K562 (cell line): Measurements from ENCODE around the gene MTFR2. TPM values are rescaled to one million over a fixed set of nuclear protein-coding genes. Genes with fewer than 3 reads are reported as not detected.

Experiments
- ARNT ChIP-seq, 2 experiments: fragments of 450-650 bp; IDR thresholded peaks; 2 replicates each; pipeline ENCODE4 v1.6.1; 2016; ENCODE audit warnings: mild to moderate bottlenecking in 1 of 2
- ELF4 ChIP-seq: fragments of 450-650 bp; formaldehyde crosslinking; IDR thresholded peaks from 2 replicates; pipeline ENCODE4 v1.4.0; 2022; ENCODE audit warnings: missing genetic modification characterization
- GTF2A2 ChIP-seq: IDR thresholded peaks from 2 replicates; pipeline ENCODE4 v1.6.1; 2016; ENCODE audit warnings: mild to moderate bottlenecking, missing genetic modification characterization, missing compliant biosample characterization
- PKNOX1 ChIP-seq: fragments of 450-650 bp; IDR thresholded peaks from 2 replicates; pipeline ENCODE4 v1.6.1; 2016
- ZBTB34 ChIP-seq: fragments of 250-450 bp; sonication (Bioruptor Pico); IDR thresholded peaks from 2 replicates; pipeline ENCODE4 v1.8.0; 2021; ENCODE audit warnings: mild to moderate bottlenecking, moderate library complexity
- ZFP1 ChIP-seq: fragments of 450-650 bp; formaldehyde crosslinking; IDR thresholded peaks from 2 replicates; pipeline ENCODE4 v1.4.0; 2020; ENCODE audit warnings: mild to moderate bottlenecking, mixed read lengths
- ZNF431 ChIP-seq: sonication (generic); formaldehyde crosslinking; IDR thresholded peaks from 2 replicates; pipeline ENCODE4 v1.8.0; 2022; ENCODE audit warnings: mild to moderate bottlenecking, missing genetic modification reagents
- ZNF583 ChIP-seq: fragments of 250-450 bp; sonication (Bioruptor Pico); IDR thresholded peaks from 2 replicates; pipeline ENCODE4 v1.4.0; 2020
- ZNF766 ChIP-seq: fragments of 200-800 bp; sonication (Bioruptor generic); conservative IDR thresholded peaks from 2 replicates; pipeline ENCODE4 v1.6.1; 2016; ENCODE audit warnings: missing genetic modification characterization, missing compliant biosample characterization
- ZSCAN29 ChIP-seq: fragments of 450-650 bp; IDR thresholded peaks from 2 replicates; pipeline ENCODE4 v1.6.1; 2017
- polyA plus RNA-seq, 8 experiments: library from polyadenylated mRNA; depleted of rRNA in 4 of 8; stranded (reverse) in 5 of 8; unstranded in 3 of 8; fragments of >200 nt; fragmentation: Nextera tagmentation in 2 of 8; fragmentation: Illumina TruSeq in 1 of 8; extraction: Ambion mirVana in 2 of 8; extraction: Trizol in 1 of 8; gene quantifications; 2 replicates each; pipeline versions ENCODE4 v1.2.1 to v1.2.3, GENCODE V29; 2011 to 2014; ENCODE audit warnings: inconsistent platforms in 1 of 8, missing spikeins in 1 of 8
- total RNA-seq, 7 experiments: library from RNA; depleted of rRNA in 6 of 7; stranded (reverse); fragments of >200 nt in 6 of 7; fragmentation: Illumina TruSeq in 2 of 7; extraction: Trizol in 2 of 7; gene quantifications; 2 replicates each; pipeline versions ENCODE4 v1.2.1 to v1.2.3, GENCODE V29; 2011 to 2021; ENCODE audit warnings: low replicate concordance in 1 of 7
- TF ChIP-seq, protein P1 (sequence below): fragments of 200-600 bp; sonication (generic); IDR thresholded peaks from one replicate; pipeline ENCODE4 v1.6.1; 2012; ENCODE audit warnings: mild to moderate bottlenecking, low read depth, low read length, inconsistent platforms
- TF ChIP-seq, protein P2 (sequence below): fragments of 450-650 bp; formaldehyde crosslinking; IDR thresholded peaks from 2 replicates; pipeline ENCODE4 v1.4.0; 2020; ENCODE audit warnings: mild to moderate bottlenecking, mixed read lengths

Gene MTFR2
- total and polyA plus RNA-seq, 9 of the 15 experiments (the other 6 are each of a cell fraction or from before 2014, with no cell fraction given), result 10.1 to 63.3 (median 45.9) TPM

GRCh38 chr6:136289579-136290409, 39.7 kb upstream of the MTFR2 start, which contains the start of gene BCLAF1 (continued):
- TF ChIP-seq ZNF431 (peak; percentile 62), ZNF766 (CRISPR knock-in tag) (peak; percentile 63; the same call in 1 of the 2 replicates), ZSCAN29 (peak; percentile 25; the same call in 1 of the 2 replicates), GTF2A2 (tag) (peak; percentile 62; the same call in 1 of the 2 replicates), ZBTB34 (no peak), ZNF583 (peak; percentile 85), PKNOX1 (peak; percentile 82), ZFP1 (CRISPR knock-in tag) (peak; percentile 69), ELF4 (peak; percentile 90), ARNT (IDR thresholded peaks at IDR 0.05) (peak in 1 of 2 experiments; percentile 79; a peak in 2 of 4 replicates)
- TF ChIP-seq, protein P1, sequence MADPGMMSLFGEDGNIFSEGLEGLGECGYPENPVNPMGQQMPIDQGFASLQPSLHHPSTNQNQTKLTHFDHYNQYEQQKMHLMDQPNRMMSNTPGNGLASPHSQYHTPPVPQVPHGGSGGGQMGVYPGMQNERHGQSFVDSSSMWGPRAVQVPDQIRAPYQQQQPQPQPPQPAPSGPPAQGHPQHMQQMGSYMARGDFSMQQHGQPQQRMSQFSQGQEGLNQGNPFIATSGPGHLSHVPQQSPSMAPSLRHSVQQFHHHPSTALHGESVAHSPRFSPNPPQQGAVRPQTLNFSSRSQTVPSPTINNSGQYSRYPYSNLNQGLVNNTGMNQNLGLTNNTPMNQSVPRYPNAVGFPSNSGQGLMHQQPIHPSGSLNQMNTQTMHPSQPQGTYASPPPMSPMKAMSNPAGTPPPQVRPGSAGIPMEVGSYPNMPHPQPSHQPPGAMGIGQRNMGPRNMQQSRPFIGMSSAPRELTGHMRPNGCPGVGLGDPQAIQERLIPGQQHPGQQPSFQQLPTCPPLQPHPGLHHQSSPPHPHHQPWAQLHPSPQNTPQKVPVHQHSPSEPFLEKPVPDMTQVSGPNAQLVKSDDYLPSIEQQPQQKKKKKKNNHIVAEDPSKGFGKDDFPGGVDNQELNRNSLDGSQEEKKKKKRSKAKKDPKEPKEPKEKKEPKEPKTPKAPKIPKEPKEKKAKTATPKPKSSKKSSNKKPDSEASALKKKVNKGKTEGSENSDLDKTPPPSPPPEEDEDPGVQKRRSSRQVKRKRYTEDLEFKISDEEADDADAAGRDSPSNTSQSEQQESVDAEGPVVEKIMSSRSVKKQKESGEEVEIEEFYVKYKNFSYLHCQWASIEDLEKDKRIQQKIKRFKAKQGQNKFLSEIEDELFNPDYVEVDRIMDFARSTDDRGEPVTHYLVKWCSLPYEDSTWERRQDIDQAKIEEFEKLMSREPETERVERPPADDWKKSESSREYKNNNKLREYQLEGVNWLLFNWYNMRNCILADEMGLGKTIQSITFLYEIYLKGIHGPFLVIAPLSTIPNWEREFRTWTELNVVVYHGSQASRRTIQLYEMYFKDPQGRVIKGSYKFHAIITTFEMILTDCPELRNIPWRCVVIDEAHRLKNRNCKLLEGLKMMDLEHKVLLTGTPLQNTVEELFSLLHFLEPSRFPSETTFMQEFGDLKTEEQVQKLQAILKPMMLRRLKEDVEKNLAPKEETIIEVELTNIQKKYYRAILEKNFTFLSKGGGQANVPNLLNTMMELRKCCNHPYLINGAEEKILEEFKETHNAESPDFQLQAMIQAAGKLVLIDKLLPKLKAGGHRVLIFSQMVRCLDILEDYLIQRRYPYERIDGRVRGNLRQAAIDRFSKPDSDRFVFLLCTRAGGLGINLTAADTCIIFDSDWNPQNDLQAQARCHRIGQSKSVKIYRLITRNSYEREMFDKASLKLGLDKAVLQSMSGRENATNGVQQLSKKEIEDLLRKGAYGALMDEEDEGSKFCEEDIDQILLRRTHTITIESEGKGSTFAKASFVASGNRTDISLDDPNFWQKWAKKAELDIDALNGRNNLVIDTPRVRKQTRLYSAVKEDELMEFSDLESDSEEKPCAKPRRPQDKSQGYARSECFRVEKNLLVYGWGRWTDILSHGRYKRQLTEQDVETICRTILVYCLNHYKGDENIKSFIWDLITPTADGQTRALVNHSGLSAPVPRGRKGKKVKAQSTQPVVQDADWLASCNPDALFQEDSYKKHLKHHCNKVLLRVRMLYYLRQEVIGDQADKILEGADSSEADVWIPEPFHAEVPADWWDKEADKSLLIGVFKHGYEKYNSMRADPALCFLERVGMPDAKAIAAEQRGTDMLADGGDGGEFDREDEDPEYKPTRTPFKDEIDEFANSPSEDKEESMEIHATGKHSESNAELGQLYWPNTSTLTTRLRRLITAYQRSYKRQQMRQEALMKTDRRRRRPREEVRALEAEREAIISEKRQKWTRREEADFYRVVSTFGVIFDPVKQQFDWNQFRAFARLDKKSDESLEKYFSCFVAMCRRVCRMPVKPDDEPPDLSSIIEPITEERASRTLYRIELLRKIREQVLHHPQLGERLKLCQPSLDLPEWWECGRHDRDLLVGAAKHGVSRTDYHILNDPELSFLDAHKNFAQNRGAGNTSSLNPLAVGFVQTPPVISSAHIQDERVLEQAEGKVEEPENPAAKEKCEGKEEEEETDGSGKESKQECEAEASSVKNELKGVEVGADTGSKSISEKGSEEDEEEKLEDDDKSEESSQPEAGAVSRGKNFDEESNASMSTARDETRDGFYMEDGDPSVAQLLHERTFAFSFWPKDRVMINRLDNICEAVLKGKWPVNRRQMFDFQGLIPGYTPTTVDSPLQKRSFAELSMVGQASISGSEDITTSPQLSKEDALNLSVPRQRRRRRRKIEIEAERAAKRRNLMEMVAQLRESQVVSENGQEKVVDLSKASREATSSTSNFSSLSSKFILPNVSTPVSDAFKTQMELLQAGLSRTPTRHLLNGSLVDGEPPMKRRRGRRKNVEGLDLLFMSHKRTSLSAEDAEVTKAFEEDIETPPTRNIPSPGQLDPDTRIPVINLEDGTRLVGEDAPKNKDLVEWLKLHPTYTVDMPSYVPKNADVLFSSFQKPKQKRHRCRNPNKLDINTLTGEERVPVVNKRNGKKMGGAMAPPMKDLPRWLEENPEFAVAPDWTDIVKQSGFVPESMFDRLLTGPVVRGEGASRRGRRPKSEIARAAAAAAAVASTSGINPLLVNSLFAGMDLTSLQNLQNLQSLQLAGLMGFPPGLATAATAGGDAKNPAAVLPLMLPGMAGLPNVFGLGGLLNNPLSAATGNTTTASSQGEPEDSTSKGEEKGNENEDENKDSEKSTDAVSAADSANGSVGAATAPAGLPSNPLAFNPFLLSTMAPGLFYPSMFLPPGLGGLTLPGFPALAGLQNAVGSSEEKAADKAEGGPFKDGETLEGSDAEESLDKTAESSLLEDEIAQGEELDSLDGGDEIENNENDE, result no peak
- TF ChIP-seq, protein P2, sequence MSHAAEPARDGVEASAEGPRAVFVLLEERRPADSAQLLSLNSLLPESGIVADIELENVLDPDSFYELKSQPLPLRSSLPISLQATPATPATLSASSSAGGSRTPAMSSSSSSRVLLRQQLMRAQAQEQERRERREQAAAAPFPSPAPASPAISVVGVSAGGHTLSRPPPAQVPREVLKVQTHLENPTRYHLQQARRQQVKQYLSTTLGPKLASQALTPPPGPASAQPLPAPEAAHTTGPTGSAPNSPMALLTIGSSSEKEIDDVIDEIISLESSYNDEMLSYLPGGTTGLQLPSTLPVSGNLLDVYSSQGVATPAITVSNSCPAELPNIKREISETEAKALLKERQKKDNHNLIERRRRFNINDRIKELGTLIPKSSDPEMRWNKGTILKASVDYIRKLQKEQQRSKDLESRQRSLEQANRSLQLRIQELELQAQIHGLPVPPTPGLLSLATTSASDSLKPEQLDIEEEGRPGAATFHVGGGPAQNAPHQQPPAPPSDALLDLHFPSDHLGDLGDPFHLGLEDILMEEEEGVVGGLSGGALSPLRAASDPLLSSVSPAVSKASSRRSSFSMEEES (CRISPR knock-in tag), result peak; percentile 35
